ENCODE measurements around the gene CDHR5. TPM values are rescaled to one million over a fixed set of nuclear protein-coding genes. Genes with fewer than 3 reads are reported as not detected.

Gene CDHR5
- polyA plus RNA-seq, 1 of the 3 experiments (the other 2 are of a cell fraction), result not detected

- H3K9ac ChIP-seq, result no peak overlapping the region
- peaks cover 17% of the 10 kb centered on the region for H4K20me1 ChIP-seq (ENCODE audit: insufficient read depth)
- H3K4me3 ChIP-seq (ENCODE audit: low read depth in 2 of 2, low read length in 1 of 2), result no peak overlapping the region
- no peak for TF ChIP-seq RAD21 (IDR thresholded peaks at IDR 0.05; ENCODE audit: low read length)
- no peak for TF ChIP-seq YY1 (IDR thresholded peaks at IDR 0.05; ENCODE audit: low read depth)
- TF ChIP-seq MEF2A (IDR thresholded peaks at IDR 0.05; ENCODE audit: borderline replicate concordance, low read depth), result no peak
- no peak for TF ChIP-seq PBX3 (IDR thresholded peaks at IDR 0.05)
- no peak for TF ChIP-seq POLR2AphosphoS5 (IDR thresholded peaks at IDR 0.05; ENCODE audit: low read depth, low read length)
- no peak for TF ChIP-seq IRF3 (IDR thresholded peaks at IDR 0.05; ENCODE audit: low read depth, low read length)
- CTCF ChIA-PET, result interaction anchor here (0.7 to 2.3 kb wide), 3 partner anchors 52 to 120 kb away, joined by 3 to 10 read pairs (median 3); no protein-coding TSS in a partner anchor
- H3K27ac ChIP-seq (ENCODE audit: low read depth in 2 of 2, low read length in 1 of 2), result peak overlapping the region in 1 of 2 experiments; percentile 57; a peak in 2 of 4 replicates
- peaks cover 50 to 82% of the 10 kb centered on the region in 2 experiments for H3K36me3 ChIP-seq (replicated peaks in 1 of 2; ENCODE audit: control insufficient read depth in 1 of 2, insufficient read depth in 2 of 2, low read length in 1 of 2)
- no peaks in the 10 kb centered on the region for H3K9me3 ChIP-seq
- H3F3A ChIP-seq (replicated peaks; ENCODE audit: insufficient read depth), result peaks cover 6% of the 10 kb centered on the region
- peaks cover 4 to 14% of the 10 kb centered on the region in 2 experiments; a peak in 1 of 4 replicates for H3K4me1 ChIP-seq (ENCODE audit: control insufficient read depth in 1 of 2, insufficient read depth in 2 of 2, low read depth in 1 of 2, low read length in 1 of 2)
- H3K79me2 ChIP-seq (ENCODE audit: insufficient read depth), result peaks cover 12% of the 10 kb centered on the region; the same call in 1 of the 2 replicates
- H3K9me2 ChIP-seq, result no peaks in the 10 kb centered on the region
- no peaks in the 10 kb centered on the region for H3K27me3 ChIP-seq (ENCODE audit: insufficient read depth)
- no peak overlapping the region for H3K4me2 ChIP-seq
- WGBS (ENCODE audit: low lambda C conversion rate), result 94% methylated on average over 19 of the region's 35 CpGs
- POLR2A ChIA-PET, result interaction anchor here (0.6 to 1.6 kb wide), 2 partner anchors 8 to 90 kb away, joined by 3 read pairs; partner anchors contain the start of gene IRF7
- H2AFZ ChIP-seq (ENCODE audit: low read depth), result no peak overlapping the region
- DNase-seq, result no peak
Measured at GRCh38 chr11:607020-607780, 17.6 kb downstream of the CDHR5 start.

- ChIA-PET POLR2A (interaction anchor here (1.6 kb wide), 1 partner anchor 9 kb away, joined by 3 read pairs; the partner anchor contains the start of gene IRF7), CTCF (interaction anchor here (0.7 to 2.3 kb wide), 3 partner anchors 10 to 118 kb away, joined by 3 to 10 read pairs (median 5); no protein-coding TSS in a partner anchor)
- peaks cover 44 to 82% of the 10 kb centered on the region in 2 experiments for H3K36me3 ChIP-seq (replicated peaks in 1 of 2; ENCODE audit: control insufficient read depth in 1 of 2, insufficient read depth in 2 of 2, low read length in 1 of 2)
- H4K20me1 ChIP-seq (ENCODE audit: insufficient read depth), result peaks cover 15% of the 10 kb centered on the region; the same call in 1 of the 2 replicates
- H3K9me2 ChIP-seq, result no peaks in the 10 kb centered on the region
- H3K4me1 ChIP-seq (ENCODE audit: control insufficient read depth in 1 of 2, insufficient read depth in 2 of 2, low read depth in 1 of 2, low read length in 1 of 2), result peaks cover 4 to 14% of the 10 kb centered on the region in 2 experiments; a peak in 1 of 4 replicates
- peak overlapping the region; percentile 57 to 73; a peak in 2 of 4 replicates for H3K27ac ChIP-seq (ENCODE audit: low read depth in 2 of 2, low read length in 1 of 2)
- H2AFZ ChIP-seq (ENCODE audit: low read depth), result no peak overlapping the region
- H3F3A ChIP-seq (replicated peaks; ENCODE audit: insufficient read depth), result peaks cover 6% of the 10 kb centered on the region
- no peak overlapping the region for H3K4me3 ChIP-seq (ENCODE audit: low read depth in 2 of 2, low read length in 1 of 2)
- H3K9ac ChIP-seq, result no peak overlapping the region
- peak overlapping the region; percentile 47; the same call in 1 of the 2 replicates for H3K4me2 ChIP-seq
- H3K27me3 ChIP-seq (ENCODE audit: insufficient read depth), result no peaks in the 10 kb centered on the region
- no CpG with 5 or more reads among the region's 19 CpGs for WGBS (ENCODE audit: low lambda C conversion rate)
- DNase-seq, result peak; percentile 92
- no peaks in the 10 kb centered on the region for H3K9me3 ChIP-seq
- peaks cover 11% of the 10 kb centered on the region; the same call in 1 of the 2 replicates for H3K79me2 ChIP-seq (ENCODE audit: insufficient read depth)
- TF ChIP-seq EP300 (IDR thresholded peaks at IDR 0.05; ENCODE audit: borderline replicate concordance in 1 of 2, low read depth in 1 of 2, low read length in 1 of 2) (no peak), CHD2 (IDR thresholded peaks at IDR 0.05; ENCODE audit: low read length, partially characterized antibody) (peak; percentile 14), NFIC (IDR thresholded peaks at IDR 0.05; ENCODE audit: borderline replicate concordance) (0 out of 2 replicates have a peak, but pooled peaks have one; percentile 21)
Measured at GRCh38 chr11:606245-606644, 18.5 kb downstream of the CDHR5 start.
